Measurements from ENCODE around the gene LECT2.

- TF ChIP-seq FOXM1 (IDR thresholded peaks at IDR 0.05; ENCODE audit: low read depth, low read length) (no peak), RFX5 (IDR thresholded peaks at IDR 0.05; ENCODE audit: low read depth, low read length) (no peak), CREM (IDR thresholded peaks at IDR 0.05; ENCODE audit: low read depth) (no peak), CTCF (IDR thresholded peaks at IDR 0.05 in 2 of 3, conservative IDR thresholded peaks at IDR 0.05 in 1 of 3; ENCODE audit: control insufficient read depth in 2 of 3, extremely low read depth in 1 of 3, insufficient read depth in 1 of 3, low read depth in 3 of 3, low read length in 3 of 3) (no peak), NRF1 (conservative IDR thresholded peaks at IDR 0.05; ENCODE audit: low read depth, low read length) (no peak), PBX3 (IDR thresholded peaks at IDR 0.05; ENCODE audit: insufficient replicate concordance, low read depth, low read length) (no peak), EZH2 (IDR thresholded peaks at IDR 0.05; ENCODE audit: borderline replicate concordance, control insufficient read depth, low read depth, low read length) (no peak)
Measured at GRCh38 chr5:135920199-135920598, 34.6 kb downstream of the LECT2 start.
